HT1080 (cell line): Measurements from ENCODE around the gene BICDL1. TPM values are rescaled to one million over a fixed set of nuclear protein-coding genes. Genes with fewer than 3 reads are reported as not detected.

Experiments
- DNase-seq: peaks from one replicate; pipeline ENCODE4 v3.0.0-alpha.2; 2015; ENCODE audit warnings: low read depth
- total RNA-seq: library from RNA; depleted of rRNA; stranded (reverse); fragments of >200 nt; shearing (Covaris generic); gene quantifications from 2 replicates; pipeline ENCODE4 v1.2.3, GENCODE V29; 2014

BICDL1 gene
- total RNA-seq, 1 experiment from 2014 or later: not detected

DNA sequence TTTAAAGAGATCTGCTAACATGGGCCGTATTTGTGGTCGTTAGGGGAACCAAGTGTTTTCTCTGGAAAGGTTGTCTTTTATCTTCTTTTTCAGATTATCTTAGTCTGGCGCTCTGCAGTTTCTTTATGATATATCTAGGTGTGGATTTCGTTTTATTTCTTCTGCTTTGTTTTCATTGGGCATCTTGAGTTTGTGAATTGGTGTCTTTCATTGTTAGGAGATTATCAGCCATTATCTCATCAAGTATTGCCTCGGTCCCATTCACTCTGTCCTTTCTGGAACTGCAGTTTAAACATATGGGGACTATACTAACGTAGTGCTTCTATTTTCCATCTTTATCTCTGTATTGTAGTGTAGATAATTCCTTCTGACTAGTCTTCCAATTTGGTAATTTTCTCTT is 60.4 kb downstream of the BICDL1 start:
- DNase-seq: no peak

DNA sequence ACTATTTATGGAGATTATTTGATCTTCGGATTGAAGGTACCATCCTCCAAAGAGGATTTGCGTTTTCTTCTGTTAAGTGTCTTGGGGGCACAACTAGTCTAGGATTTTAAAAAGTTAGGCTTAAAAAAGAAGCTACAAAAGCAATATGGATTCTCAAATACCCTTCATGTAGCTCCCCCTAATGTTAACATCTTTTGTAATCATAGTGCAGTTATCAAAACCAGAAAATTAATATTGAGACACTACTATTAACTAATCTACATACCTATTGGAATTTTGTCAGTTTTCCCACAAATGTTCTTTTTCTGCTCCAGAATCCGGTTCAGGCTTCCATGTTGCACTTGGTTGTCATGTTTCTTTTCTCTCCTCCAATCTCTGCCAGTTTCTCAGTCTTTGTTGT is 62.5 kb downstream of the BICDL1 start:
- no peak for DNase-seq

DNA sequence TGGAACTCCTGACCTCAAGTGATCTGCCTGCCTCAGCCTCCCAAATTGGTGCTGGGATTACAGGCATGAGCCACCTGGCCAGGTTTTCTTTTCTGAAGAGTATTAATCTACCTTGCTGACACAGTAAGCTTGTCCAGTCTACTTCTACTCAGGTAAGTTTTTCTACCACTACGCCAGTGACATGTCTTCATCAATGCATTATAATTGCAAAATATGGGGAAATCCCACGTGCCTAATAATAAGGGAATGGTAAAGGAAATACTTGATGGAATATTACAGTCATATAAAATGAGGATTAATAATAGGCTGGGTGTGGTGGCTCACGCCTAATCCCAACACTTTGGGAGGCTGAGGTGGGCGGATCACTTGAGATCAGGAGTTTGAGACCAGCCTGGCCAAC is 65.3 kb downstream of the BICDL1 start:
- DNase-seq: no peak

DNA sequence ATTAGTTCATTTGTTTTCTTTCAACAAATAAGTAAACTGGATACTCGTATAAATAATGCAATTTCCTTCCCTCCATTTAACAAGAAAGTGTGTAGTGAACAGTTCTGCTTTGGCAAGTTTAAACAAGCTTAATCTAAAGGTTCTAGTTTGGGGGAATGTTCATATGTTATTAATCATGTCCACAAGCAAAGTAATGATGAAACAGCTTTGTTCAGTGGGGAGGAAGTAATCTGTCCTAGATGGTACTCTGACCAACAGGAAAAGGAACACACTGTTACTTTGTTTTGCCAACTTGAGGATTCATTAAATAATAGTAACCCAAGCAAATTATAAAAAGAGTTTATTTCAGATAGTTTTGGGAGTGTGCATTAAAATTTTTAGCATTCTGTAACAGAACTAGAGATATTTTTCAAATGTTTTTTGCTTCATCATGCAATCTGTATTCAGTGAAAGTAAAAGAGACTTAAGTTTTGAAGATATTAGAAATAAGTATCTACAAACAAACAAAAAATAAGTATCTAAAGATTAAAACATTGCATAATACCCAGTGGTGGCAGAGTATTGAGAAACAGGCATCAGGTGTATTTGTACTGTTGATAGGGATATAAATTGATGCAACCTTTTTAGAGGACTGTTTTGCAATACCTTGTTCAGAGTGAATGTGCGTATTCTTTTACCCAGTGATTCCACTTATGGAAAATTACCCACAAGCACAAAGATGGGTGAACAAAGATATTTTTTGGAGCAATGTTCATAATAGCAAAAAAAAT is 66.4 kb downstream of the BICDL1 start:
- no peak for DNase-seq

DNA sequence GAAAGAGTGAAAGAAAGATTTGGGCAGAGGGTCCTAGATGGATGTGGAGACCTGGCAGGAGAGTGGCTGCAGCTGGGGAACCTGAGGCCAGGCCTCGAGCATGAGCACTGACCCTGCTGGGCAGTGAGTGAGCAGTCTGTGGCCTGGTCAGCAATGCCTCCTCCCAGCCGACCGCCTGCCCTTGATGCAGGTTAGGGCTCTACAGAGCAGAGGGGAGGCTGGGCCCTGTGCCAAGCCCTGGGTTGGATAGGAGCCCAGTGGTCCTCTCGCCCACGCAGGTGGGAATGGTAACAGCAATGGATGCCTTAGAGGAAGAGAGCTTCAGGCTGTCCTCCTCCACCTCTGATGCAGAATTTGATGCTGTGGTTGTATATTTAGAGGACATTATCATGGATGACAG is 67.7 kb downstream of the BICDL1 start:
- DNase-seq: no peak

DNA sequence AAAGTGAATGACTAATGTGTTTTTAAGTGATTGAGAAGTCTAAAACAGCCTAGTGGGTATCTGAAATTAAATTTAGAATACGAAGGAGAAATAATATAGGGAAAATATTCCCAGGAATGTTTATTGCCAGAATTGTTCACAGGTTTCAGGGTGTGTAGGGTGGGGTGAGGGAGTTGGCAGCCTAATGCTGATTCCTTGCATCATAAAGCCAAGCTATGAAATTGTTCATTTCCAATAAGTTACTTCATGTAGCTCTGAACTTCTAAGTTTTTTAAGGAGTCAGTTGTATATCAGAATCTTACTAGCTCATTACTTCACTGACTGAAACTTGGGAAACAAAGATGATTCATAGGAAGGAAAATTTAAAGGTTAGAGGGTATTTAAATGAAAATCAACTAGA is 71.2 kb downstream of the BICDL1 start:
- no peak for DNase-seq

DNA sequence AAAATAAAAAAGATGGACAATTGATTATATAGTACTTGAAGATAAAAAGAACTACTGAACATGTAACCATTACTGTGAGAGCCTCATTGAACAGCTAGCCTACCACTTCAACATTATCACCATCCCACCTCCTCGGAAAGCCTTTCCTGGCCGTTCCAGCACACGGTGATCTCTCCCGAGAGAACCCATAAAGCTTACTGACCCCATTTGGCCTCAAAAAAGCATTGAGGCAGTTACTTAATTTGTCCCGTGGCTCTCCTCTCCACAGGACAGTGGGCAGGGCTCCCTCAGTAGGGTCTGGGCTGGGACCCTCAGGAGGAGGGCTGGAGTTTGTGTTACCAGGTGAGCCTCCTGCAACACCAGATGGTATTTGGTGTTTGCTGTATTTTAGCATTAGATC is 71.7 kb downstream of the BICDL1 start:
- no peak for DNase-seq

DNA sequence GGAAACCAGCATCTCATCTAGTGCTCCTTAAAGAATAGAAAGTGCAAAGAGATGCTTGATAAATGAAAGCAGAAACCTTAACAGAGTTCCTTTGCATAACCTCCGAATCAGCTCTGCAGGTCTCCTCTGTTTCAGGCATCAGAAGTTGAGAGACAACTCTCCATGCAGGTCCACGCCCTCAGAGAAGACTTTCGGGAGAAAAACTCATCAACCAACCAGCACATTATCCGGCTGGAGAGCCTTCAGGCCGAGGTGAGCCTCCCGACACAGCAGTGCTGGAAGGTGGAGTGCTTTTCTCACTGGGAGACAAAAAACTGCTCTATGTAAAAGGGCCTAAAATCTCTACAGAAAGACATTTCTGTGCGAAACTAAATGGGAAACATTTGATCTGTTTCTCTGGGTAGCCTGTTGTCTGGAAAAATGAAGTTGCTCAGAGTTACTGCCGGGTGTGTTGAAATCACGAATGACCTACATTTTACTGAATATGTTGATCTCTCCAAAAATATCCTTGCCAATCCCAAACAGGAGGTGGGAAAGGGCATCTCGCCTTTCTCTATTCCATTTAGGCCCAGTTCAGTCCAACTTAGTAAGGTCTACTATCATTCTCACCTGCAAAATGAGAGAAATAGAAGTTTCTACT is 72.7 kb downstream of the BICDL1 start:
- DNase-seq: no peak

DNA sequence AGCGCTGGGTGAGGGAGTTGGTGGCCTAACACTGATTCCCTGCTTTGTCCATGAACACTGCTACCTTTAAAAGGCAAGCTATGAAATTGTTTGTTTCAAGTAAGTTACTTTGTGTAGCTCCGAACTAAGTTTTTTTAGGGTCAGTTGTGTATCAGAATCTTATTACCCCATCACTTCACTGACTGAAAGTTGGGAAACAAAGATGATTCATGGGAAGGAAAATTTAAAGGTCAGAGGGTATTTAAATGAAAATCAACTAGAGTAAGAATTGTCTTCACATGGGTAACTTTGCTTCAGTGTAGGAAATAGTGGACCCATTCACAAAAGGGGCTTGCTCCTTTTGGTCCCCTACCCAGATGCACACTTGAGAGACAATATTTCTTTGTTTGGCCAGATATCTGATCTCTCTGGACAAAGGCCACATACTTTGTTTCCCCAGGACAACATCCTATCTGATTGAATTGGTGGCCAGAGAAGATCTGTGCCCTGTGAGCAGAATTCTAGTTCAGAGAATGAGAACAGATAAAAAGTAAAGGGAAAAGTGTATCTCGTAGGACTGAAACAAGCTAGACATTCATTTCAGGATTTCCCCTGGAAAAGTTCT is 74.0 kb downstream of the BICDL1 start:
- no peak for DNase-seq

DNA sequence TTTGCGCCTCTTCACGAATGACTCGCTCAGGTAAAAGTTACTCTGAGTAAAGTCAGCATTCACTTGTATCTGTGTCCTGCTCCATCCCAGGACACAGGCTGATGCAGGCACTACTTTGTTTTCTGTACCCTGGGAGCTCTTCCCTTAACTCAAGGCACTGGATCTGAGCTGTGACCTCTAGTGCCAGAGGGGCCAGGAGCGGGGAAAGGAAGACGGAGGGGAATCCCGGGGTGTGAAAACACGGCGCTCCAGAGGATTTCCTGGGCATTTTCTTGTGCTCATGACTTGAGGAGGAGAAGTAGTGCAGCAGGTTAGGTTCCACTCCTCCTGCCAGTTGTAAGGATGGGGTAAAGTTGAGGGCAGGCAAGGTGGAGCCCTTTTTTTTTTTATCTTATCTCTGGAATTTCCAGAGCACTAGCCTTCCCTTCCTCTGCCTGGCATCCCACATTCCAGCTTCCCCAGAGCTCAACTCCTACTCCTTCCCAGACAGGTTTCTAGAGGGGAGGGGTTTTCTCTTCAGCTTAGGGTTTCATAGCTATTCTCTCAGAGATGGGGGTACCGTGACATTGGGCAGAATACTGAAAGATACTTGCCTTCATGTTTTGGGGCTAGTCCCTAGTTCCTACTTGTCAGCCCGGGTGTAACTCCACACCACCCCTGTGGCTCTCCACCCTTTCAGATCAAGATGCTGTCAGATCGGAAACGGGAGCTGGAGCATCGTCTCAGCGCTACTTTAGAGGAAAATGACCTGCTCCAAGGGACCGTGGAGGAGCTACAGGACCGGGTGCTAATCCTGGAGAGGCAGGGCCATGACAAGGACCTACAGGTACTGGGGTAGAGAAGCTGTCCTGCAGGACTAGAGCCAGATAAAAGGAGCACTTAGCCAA is 75.3 kb downstream of the BICDL1 start:
- DNase-seq: no peak

DNA sequence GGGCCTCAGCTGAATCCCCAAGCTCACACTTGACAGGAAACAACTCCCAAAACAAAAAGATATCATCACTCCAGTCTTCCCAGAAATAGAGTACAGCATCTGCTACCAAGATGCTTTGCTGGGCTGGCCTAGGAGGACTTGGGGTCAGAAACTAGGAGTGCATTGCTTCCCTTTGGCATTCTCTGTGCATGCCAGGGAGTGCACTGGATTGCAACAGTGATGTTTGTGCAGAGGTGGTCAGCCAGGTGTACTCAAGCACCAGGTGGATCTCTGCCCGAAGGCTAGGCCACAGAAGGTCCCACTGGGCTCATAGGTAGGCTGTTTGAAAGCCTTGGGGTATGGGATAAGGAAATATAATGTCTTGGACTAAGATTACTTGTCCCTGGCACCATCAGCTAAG is 76.4 kb downstream of the BICDL1 start:
- DNase-seq: no peak

DNA sequence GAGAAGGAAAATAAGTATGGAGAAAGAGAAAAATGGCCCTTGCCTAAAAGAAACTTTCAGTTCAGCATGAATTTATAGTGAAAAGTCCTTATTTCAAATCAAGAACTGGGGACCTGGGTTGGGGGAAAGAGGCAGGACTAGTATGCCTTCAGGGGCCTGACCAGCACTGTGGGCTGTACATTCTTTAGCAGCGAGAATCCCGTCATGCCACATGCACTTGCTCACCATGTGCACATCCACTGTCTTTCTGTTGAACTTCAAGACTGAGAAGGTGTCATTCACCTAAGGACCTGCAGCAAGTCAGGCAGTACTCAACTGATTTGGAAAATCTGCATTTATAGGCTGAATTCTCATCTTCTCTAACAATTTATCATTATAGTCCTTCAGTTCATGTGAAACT is 77.3 kb downstream of the BICDL1 start:
- DNase-seq: no peak

DNA sequence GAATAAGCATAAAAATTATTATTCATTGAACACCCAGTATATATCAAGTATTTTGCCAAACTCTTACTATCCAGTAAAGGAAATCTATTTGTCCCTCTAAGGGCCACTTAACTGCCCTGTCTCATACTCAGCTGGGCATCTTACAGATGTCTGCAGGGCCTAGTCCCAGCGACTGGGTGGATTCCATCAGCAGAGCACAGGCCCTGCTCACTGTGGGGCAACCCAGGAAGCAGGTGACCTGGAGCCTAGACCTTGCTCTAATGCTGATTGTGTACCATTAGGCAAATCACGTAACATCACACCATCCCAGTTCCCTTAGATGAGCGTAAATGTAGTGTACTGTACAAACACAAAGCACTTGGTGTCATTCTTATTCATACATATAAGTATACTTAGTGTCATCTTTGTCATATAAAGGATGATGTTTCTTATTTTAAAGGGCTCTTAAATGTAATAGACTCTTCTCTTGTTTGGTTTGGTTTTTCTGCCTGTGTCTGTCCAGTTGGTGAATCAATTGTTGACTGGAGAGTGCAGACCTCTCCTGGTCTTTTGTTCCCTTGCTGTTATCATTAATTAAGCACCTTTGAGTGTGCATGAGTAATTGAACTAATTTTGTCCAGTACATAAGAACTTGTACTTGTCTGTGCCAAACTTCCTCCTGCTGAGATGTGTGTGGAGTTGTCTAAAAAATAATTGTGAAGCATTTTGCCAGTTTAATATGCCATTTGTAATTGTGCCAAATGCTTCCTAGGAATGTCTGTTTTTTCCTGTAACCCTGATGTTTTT is 78.2 kb downstream of the BICDL1 start:
- no peak for DNase-seq

DNA sequence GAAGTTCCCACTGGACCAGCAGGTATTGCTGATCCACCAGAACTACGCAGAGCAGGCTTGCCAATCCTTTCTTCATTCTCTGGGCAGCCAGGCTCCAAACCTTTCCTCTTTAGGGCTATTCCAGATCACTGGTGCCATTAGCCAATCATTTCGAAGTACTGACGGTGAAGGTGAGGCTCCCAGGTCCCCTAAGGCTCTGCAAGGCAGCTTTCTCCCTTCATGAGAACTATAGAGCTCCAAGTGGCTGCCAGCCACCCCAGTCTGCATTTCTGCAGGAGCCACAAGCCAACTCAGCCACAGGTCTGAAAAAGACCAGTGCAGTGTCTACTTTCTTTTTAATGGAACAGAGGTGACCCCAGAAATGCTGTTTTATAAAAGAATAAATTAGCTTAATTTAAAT is 78.9 kb downstream of the BICDL1 start:
- DNase-seq: no peak

DNA sequence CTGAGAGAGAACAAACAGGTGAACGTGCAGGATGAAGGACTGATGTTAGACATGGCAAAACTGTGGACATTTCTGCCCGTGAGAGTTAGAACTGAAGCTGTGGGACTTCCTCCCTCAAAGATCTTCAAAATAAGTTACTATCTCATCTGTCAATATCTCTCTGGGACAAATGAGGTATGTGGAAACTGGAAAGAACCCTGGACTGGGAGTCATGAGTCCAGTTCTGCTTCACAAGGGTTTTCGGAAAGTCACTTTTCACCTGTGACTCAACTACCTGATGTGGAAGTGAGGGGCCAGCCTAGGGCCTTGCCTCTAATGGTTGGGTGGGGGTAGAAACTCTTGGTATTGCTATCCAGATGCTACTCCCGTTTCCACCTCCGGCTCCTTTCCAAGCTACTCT is 80.2 kb downstream of the BICDL1 start:
- DNase-seq: no peak

DNA sequence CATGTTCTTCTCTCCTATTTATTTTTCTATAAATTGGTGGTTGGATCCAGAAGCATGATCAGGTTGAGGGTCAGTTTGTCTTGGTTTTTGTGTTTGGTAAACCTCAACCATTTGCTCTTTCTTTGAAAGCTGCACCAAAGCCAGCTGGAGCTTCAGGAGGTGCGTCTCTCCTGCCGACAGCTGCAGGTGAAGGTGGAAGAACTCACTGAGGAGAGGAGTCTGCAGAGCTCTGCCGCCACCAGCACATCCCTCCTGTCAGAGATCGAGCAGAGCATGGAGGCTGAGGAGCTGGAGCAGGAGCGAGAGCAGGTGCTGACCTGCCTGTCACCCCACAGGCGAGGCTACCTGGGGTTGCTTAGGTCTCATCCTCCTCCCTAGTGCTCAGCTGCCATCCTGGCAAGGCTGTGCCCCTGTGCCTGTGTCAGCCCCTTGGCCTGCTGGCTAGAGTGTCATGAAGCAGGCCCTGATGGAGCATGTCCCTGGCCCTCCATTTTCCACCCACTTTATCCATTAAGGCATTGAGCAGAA is 82.5 kb downstream of the BICDL1 start:
- no peak for DNase-seq

DNA sequence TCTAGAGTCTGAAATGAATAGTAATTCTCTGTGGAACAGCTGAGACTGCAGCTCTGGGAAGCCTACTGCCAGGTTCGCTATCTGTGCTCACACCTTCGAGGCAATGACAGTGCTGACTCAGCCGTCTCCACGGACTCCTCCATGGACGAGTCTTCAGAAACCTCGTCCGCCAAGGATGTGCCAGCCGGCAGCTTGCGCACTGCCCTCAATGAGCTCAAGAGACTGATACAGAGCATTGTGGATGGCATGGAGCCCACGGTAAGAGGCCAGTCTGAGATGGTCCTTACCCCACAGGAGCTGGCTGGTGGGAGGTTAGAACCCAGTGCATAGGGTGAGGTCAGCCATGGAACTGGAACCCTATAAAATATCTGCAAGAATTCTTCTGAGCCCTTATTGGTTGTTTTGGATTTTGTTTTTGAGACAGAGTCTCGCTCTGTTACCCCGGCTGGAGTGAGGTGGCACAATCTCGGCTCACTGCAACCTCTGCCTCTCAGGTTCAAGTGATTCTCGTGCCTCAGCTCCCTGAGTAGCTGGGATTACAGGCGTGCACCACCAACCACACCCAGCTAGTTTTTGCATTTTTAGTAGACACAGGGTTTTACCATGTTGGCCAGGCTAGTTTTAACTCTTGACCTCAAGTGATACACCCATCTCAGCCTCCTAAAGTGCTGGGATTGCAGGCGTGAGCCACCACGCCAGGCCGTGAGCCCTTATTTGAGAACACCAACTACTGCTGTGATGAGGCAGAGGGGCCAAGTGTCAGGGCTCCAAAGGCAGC is 83.6 kb downstream of the BICDL1 start:
- no peak for DNase-seq

DNA sequence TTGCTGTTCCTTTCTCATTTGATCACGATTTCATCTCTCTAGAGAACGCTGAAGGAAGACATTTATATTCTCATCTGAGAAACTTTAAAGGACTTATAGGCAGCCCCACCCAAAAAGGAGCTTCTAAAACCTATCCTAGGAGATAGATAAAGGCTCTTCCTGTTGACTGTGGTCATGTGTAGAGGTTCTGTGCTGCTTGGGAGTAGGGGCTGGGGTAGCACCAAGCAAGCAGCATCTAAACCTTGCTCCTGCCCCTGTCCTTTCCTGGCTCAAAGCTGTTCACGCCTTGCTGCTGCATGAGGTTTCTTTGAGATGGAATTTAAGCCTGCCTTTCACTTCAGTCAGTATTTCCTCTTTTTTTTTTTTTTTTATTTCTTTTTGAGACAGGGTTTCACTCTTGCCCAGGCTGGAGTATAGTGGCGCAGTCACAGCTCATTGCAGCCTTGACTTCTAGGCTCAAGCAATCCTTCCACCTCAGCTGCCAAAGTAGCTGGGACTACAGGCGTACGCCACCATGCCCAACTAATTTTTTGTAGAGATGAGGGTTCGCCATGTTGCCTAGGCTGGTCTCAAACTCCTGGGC is 86.1 kb downstream of the BICDL1 start:
- no peak for DNase-seq

DNA sequence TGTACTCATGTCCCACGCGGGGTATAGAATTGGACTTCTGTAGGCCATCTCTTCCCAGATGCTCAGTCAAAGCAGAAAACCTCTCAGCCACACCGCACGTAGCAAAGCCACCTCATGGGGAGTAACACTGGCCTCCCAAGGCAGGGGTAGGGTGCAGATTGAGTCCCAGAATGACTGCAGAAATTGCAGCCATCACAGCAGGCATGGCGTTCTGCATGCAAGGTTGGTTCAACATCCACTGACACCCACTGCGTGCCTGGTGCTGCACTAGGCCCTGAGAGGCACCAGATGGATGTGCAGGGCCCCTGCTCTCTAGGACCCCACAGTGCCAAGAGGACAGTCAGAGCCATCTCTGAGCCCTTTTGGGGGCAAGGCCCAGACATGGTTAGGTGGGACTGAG is 87.6 kb downstream of the BICDL1 start:
- no peak for DNase-seq

DNA sequence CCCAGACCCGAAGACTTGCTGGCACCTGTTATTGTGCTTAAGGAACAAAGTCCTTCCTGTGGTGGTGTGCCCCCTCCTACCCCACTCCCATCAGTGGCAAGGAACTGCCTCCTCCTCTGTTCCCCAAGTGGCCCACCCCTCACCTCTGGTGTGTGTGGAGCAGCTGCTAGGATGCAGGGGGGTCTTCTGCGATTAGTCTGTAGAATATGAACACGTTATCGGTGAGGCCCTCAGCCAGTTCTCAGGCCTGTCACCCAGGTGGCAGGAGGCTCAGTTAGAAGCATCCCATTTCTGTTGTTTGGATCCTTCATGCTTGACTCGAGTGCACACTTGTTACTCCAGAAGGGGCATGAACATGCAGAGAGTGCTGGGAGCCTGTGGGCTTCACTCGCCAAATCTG is 88.2 kb downstream of the BICDL1 start:
- DNase-seq: no peak
